GM18909 (cell line): ENCODE results near the gene SKOR1.

Experiments used
- ATAC-seq: cut with Tn5 transposase; IDR thresholded peaks from one replicate; pipeline ENCODE4 v1.9.1; 2021; ENCODE audit warnings: mild to moderate bottlenecking; ENCODE audit not compliant: unreplicated experiment, poor library complexity

Gene SKOR1

DNA sequence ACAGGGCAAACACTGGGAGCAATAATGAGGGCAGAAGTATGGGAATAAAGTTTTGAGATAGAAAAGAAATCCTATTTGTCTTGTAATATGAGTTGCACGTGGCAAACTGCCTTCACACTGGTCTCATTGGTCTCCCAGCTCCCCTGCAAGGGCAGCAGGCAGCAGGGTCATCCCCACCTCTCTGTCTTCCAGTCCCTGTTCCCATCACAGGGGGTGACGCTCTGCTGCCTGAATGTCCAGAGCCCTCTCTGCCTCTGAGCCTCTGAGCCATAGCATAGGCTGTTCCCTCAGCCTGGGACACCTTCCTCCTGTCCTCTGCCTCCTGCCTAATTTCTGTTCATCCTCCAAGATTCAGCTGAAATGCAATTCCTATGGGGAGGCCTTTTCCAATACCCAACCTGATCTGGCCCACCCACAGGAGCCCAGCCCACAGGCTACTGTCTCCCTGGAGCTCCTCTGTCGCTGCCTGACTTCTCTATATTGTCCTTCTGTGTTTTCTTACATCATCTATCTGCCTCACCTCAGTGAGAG is 12.1 kb upstream of the SKOR1 start:
- no peak for ATAC-seq

DNA sequence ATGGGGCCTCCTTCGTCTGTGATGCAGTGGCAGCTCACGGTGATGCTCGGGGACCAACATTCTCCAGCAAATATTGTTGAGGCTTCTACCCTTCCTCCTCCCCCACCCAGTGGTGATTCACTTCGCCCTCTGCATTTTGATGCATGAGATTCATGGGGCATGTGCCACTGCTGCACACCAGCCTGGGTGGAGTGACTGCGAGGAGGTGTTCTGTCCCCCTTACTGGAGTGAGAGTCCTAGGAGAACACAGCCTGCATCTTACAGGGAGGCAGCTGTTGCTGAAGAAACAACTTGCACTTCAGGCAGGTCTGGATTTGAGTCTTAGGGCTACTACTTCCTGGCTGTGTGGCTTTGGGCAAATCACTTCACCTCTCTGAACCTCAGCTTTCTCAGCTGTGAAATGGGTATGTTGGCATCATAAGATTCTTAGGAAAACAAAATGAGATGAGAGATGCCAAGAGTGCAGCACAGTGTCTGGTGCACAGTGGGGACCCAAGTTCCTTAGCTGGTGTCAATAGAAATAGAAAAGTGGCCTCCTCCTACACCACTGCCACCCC is 10.2 kb upstream of the SKOR1 start:
- ATAC-seq = no peak

GRCh38 chr15:67816668-67817067 is 8.6 kb upstream of the SKOR1 start:
- ATAC-seq = no peak

- ATAC-seq = no peak
Measured at GRCh38 chr15:67818464-67818863, 6.8 kb upstream of the SKOR1 start.

- ATAC-seq = no peak
Measured at GRCh38 chr15:67819636-67820035, 5.7 kb upstream of the SKOR1 start.

- no peak for ATAC-seq
Measured at GRCh38 chr15:67820122-67820991, 5.0 kb upstream of the SKOR1 start.

DNA sequence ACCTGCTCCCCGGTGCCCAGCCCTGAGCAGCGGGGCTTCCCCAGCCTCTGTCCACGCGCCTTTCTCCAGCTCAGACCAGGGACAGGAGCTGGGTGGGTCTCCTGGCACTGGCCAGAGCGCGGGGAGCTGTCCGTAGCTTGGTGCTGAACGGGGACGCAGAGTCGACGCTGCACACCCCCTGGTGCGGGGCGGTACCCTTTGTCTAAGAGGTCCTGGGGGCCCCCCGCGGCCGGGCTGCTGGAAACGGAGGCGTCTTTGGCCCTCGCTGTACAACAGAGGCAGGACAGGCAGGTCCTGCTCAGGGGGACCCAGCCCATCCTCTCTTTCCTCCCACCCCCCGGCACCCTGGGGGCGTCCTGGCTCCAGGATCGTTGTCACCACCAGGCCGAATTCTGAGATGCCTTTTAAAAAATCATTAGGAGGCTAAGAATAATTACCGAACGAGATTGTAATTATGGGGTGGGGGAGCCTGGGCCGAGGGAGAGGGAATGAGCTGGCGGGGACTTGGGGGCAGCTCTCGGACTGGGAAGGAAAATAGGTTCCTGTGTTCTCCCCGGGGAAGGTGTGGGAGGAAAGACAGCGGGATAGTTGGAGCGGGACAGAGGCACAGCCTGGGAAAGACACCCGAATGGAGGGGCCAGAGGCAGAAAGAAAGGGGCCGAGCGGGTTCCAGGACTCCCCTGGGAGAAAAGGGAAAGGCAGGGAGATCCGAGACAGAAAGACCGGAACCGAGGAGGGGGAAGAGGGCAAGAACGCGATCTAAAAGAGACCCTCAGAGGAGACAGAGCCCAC is 4.1 kb upstream of the SKOR1 start:
- no peak for ATAC-seq

GRCh38 chr15:67821784-67822440 is 3.4 kb upstream of the SKOR1 start:
- ATAC-seq = no peak

GRCh38 chr15:67822537-67823313 is 2.6 kb upstream of the SKOR1 start:
- ATAC-seq = no peak

- no peak for ATAC-seq
Measured at GRCh38 chr15:67823314-67824196, 1.8 kb upstream of the SKOR1 start.

DNA sequence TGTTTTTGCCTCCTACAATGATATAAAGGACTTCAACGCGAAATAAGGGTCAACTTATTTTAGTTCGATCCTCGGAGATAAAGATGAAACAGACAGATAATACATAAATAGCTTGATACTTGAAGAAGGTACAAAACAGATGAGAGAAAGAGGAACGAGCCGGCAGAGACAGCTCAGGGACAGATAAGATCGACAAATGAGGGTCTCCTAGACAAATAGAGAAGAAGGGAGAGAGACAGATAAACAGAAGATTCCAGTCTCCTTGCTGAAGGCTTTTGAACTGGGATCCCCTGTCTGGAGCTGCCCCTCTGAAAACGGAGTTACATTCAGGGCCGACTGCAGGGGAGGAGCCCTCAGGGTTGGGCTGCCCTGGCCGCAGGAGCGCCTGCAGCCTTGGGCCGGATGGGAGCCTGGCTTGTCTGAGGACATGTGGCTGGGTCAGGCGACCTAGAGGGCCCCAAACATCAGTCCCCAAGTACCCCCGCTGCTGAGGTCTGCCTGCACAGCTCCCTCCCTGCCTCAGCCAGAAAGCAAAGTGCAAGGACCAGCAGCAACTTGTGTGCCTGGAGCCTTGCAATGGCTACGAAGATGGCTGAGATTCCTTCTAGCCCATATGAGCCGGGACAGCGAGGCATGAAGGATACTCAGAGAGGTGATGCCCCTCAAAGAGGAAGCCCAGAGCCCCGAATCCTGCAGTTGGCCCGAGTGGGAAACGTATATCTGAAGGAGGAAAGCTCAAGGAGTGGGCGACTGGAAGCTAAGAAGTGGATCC is 926 bp upstream of the SKOR1 start:
- no peak for ATAC-seq

- no peak for ATAC-seq
Measured at GRCh38 chr15:67825881-67826716, 790 bp downstream of the SKOR1 start.

- ATAC-seq = no peak
Measured at GRCh38 chr15:67826717-67827561, 1.6 kb downstream of the SKOR1 start.

GRCh38 chr15:67827562-67828277 is 2.4 kb downstream of the SKOR1 start:
- ATAC-seq = no peak

DNA sequence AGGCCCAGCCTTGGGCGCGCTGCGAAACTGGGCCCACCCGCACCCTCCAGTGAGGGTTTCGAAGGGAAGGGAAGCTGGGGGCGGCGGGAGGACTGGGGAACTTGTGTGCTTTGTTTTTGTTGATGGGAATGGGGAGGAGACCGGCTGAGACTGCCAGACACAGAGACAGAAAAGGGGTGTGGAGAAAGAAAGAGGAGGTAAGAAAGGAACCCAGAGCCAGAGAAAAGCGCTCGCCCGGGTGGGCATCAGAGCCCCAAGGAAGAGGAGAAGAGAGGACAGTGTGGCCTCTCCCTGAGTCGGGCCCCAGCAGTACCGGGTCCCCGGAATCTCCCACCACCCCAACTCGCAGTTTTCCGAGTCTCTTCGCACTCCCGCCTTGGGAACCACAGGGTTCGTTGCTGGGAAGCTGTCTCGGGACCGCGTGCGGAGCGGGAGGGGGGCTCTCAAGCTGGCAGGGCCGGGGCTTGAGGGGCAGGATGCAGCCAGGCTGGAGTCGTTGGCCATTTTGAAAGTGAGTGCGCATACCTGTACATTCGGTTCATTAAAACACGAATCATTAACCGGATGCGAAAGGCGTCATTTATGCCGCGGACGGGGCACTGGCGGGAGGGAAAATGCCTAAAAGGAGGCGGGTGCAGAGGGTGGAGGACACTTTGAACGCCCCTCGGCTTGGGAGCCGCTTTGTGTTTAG is 3.1 kb downstream of the SKOR1 start:
- no peak for ATAC-seq
